ENCODE results near the gene SLC26A1.

Gene SLC26A1

DNA sequence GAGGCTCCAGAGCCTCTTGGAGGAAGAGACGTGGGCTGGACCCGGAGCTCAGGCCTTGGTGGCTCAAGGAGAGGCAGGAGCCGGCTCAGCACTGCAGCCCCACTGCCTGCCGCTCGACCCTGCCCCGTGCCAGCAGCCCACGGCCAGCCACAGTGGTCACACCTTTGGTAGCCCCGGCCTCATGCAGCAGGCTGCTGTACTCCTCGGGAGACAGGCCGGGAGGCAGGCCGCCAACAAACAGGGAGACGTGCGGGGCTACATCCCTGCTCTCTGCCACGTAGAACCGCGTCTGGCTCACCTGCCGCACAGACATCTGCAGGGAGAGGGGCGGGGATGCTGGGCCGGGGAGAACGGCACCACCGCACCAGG lies 27.5 kb downstream of the SLC26A1 start:
- TF ChIP-seq CREB1 (IDR thresholded peaks at IDR 0.05; ENCODE audit: low read depth) (no peak), FOXM1 (IDR thresholded peaks at IDR 0.05; ENCODE audit: borderline replicate concordance, low read depth) (no peak), RAD21 (IDR thresholded peaks at IDR 0.05; ENCODE audit: low read depth) (no peak), CEBPB (IDR thresholded peaks at IDR 0.05) (no peak), EGR1 (IDR thresholded peaks at IDR 0.05) (no peak), TAF1 (IDR thresholded peaks at IDR 0.05; ENCODE audit: low read depth) (no peak)
- TF ChIP-seq, protein P1, sequence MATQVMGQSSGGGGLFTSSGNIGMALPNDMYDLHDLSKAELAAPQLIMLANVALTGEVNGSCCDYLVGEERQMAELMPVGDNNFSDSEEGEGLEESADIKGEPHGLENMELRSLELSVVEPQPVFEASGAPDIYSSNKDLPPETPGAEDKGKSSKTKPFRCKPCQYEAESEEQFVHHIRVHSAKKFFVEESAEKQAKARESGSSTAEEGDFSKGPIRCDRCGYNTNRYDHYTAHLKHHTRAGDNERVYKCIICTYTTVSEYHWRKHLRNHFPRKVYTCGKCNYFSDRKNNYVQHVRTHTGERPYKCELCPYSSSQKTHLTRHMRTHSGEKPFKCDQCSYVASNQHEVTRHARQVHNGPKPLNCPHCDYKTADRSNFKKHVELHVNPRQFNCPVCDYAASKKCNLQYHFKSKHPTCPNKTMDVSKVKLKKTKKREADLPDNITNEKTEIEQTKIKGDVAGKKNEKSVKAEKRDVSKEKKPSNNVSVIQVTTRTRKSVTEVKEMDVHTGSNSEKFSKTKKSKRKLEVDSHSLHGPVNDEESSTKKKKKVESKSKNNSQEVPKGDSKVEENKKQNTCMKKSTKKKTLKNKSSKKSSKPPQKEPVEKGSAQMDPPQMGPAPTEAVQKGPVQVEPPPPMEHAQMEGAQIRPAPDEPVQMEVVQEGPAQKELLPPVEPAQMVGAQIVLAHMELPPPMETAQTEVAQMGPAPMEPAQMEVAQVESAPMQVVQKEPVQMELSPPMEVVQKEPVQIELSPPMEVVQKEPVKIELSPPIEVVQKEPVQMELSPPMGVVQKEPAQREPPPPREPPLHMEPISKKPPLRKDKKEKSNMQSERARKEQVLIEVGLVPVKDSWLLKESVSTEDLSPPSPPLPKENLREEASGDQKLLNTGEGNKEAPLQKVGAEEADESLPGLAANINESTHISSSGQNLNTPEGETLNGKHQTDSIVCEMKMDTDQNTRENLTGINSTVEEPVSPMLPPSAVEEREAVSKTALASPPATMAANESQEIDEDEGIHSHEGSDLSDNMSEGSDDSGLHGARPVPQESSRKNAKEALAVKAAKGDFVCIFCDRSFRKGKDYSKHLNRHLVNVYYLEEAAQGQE (IDR thresholded peaks at IDR 0.05; ENCODE audit: low read depth), result no peak

GRCh38 chr4:965048-965765 lies 28.0 kb downstream of the SLC26A1 start:
- TF ChIP-seq EP300 (IDR thresholded peaks at IDR 0.05; ENCODE audit: borderline replicate concordance) (no peak), NFIC (IDR thresholded peaks at IDR 0.05) (no peak), TCF12 (IDR thresholded peaks at IDR 0.05; ENCODE audit: low read depth) (no peak), TEAD4 (IDR thresholded peaks at IDR 0.05) (no peak), ZBTB7A (IDR thresholded peaks at IDR 0.05; ENCODE audit: low read depth) (no peak), YY1 (IDR thresholded peaks at IDR 0.05; ENCODE audit: low read depth) (no peak), MAX (IDR thresholded peaks at IDR 0.05) (no peak), TAF1 (IDR thresholded peaks at IDR 0.05; ENCODE audit: low read depth) (no peak), RAD21 (IDR thresholded peaks at IDR 0.05; ENCODE audit: low read depth) (no peak), CEBPB (IDR thresholded peaks at IDR 0.05) (no peak), EGR1 (IDR thresholded peaks at IDR 0.05) (no peak), FOXM1 (IDR thresholded peaks at IDR 0.05; ENCODE audit: borderline replicate concordance, low read depth) (no peak)
- TF ChIP-seq, protein P2, sequence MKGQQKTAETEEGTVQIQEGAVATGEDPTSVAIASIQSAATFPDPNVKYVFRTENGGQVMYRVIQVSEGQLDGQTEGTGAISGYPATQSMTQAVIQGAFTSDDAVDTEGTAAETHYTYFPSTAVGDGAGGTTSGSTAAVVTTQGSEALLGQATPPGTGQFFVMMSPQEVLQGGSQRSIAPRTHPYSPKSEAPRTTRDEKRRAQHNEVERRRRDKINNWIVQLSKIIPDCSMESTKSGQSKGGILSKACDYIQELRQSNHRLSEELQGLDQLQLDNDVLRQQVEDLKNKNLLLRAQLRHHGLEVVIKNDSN (IDR thresholded peaks at IDR 0.05), result no peak
- TF ChIP-seq, protein P1 (IDR thresholded peaks at IDR 0.05; ENCODE audit: low read depth), result no peak

DNA sequence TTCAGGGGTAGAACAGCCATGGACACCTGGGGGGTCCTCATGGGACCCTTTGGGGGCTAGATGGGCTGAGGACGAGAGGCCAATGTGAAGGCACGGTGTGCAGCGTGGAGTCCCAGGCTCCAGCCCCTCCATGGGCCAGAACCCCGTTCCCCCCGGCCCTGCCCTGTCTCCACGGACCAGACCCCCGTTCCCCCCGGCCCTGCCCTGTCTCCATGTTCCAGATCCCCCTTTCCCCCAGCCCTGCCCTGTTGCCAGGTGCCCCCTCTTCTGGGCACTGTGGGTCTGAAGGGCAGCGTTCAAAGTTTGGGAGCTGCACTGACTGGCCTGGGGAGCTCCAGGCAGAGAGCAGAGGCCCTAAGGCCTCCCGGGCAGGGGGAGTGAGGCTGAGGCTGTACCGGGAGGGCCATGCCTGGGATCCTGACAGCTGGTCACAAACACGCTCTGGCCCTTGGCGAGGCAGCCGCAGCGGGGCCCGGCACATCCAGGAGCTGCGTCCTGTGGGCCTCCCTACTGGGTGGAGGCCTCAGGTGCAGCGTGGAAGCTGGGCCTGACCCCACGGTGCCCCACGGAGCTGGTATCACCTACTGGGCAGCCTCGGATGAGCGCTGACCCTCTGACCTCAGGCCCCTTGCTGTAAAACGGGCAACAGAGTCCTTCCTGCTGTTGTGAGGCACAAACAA lies 28.7 kb downstream of the SLC26A1 start:
- TF ChIP-seq RAD21 (IDR thresholded peaks at IDR 0.05; ENCODE audit: low read depth), result no peak
- TF ChIP-seq, protein P2 (IDR thresholded peaks at IDR 0.05), result no peak

DNA sequence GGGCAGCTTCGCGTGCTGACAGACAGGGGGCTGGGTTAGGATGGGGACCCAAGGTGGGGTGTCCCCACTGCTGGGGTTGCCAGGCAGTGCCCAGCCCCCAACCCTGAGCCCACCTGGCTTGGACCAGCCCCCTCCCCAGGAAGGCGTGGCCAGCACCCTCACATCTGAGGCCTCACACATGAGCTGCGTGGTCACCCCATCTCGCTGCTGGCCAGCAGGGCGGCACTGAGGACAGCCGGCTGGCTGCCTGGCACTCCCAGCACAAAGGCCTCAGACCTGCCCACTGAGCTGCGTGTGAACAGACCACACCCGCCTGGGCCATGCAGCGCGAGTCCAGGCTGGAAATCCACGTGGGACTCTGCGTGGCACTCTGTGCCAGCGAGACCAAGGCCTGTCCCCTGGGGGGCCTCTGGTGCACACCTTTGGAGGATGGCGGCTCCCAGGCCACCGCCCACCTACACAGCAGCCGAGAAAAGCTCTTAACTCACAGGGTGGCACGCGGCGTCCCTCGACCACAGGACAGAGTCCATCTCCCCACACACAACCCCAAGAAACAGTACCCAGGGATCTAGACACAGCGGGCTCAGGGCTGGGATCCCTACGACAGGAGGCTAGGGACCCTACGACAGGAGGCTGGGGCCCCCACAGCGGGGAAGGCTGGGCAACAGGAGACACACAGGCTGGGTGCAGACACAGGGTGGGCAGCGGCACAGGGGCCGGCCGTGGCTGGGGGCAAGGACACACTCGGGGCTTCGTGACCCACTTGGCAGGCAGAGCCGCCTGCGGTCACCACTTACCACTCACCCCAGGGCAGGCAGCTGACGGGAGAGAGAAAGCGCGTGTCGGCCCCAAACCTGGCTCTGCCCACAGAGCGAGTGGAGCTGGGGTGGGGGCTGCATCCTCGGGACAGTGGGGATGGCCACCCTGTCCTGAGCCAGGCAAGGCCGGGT lies 29.7 kb downstream of the SLC26A1 start:
- TF ChIP-seq EGR1 (IDR thresholded peaks at IDR 0.05), result no peak
- TF ChIP-seq MAX (IDR thresholded peaks at IDR 0.05), result no peak

GRCh38 chr4:962231-963208 lies 30.7 kb downstream of the SLC26A1 start:
- TF ChIP-seq ZBTB7A (IDR thresholded peaks at IDR 0.05; ENCODE audit: low read depth) (no peak), CREB1 (IDR thresholded peaks at IDR 0.05; ENCODE audit: low read depth) (no peak), TAF1 (IDR thresholded peaks at IDR 0.05; ENCODE audit: low read depth) (no peak), MAX (IDR thresholded peaks at IDR 0.05) (no peak), NFIC (IDR thresholded peaks at IDR 0.05) (no peak), YY1 (IDR thresholded peaks at IDR 0.05; ENCODE audit: low read depth) (no peak)
- TF ChIP-seq, protein P1 (IDR thresholded peaks at IDR 0.05; ENCODE audit: low read depth), result no peak

Measured in Ishikawa (cell line).